SK-N-SH (cell line): Measurements from ENCODE around the gene POC1B.

Experiments used
- CHD2 ChIP-seq: fragments of 150-350 bp; IDR thresholded peaks from 2 replicates; pipeline ENCODE4 v1.6.1; 2018; ENCODE audit warnings: low read length; ENCODE audit not compliant: partially characterized antibody
- GABPA ChIP-seq: IDR thresholded peaks from 2 replicates; pipeline ENCODE4 v1.4.0; 2012; ENCODE audit warnings: low read depth, mild to moderate bottlenecking
- RFX5 ChIP-seq: IDR thresholded peaks from 2 replicates; pipeline ENCODE4 v1.6.1; 2012; ENCODE audit warnings: mild to moderate bottlenecking, improper control_type of control experiment, low read length
- USF2 ChIP-seq: fragments of 150-350 bp; IDR thresholded peaks from 2 replicates; pipeline ENCODE4 v1.6.1; 2017; ENCODE audit warnings: antibody characterized with exemption, low read length, low read depth, borderline replicate concordance

GRCh38 chr12:89523393-89523792, 2.5 kb downstream of the POC1B start:
- TF ChIP-seq CHD2, result no peak
- TF ChIP-seq USF2, result no peak
- TF ChIP-seq RFX5, result no peak
- TF ChIP-seq GABPA, result no peak
